ENCODE results near the gene RRP12.

Gene RRP12

GRCh38 chr10:97312897-97313296, 88.2 kb downstream of the RRP12 start:
- DNase-seq (ENCODE audit: low spot score): no peak

GRCh38 chr10:97311111-97311626, 90.0 kb downstream of the RRP12 start:
- no peak for DNase-seq (ENCODE audit: low spot score)

GRCh38 chr10:97307866-97308780, 93.0 kb downstream of the RRP12 start:
- DNase-seq (ENCODE audit: low spot score): no peak

DNA sequence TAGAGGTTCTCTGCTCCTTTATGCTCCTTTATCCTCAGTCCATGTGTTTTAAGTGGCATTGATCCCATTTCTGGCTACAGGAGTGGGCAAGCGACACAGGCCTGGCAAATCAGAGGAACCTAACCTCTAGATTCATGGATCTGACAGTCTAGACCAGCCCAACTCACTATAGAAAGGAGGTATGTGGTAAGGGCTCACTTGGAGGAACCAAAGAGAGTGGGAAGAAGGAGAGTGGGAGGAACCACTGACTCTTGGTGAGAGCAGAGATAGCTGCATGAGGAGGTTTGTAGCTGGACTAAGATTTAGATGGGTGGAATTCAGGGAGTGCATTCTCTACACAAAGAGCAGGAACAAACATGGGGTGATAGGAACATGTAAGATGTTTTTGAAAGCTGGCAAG, 93.7 kb downstream of the RRP12 start:
- no peak for DNase-seq (ENCODE audit: low spot score)

Measured in HuH-7.5 (cell line).